C4-2B (cell line): ENCODE results near the gene PPP2R1B.

Source experiments
- H3K27ac ChIP-seq: fragments of 450-650 bp; 2 replicates; pipeline ENCODE4 v1.5.1; 2017
- ZFX ChIP-seq: fragments of 450-650 bp; IDR thresholded peaks from 2 replicates; pipeline ENCODE4 v1.6.1; 2017
- TF ChIP-seq, protein P1 (sequence below): fragments of 450-650 bp; conservative IDR thresholded peaks from 2 replicates; pipeline ENCODE4 v1.5.1; 2017; ENCODE audit warnings: mild to moderate bottlenecking

The PPP2R1B gene

DNA sequence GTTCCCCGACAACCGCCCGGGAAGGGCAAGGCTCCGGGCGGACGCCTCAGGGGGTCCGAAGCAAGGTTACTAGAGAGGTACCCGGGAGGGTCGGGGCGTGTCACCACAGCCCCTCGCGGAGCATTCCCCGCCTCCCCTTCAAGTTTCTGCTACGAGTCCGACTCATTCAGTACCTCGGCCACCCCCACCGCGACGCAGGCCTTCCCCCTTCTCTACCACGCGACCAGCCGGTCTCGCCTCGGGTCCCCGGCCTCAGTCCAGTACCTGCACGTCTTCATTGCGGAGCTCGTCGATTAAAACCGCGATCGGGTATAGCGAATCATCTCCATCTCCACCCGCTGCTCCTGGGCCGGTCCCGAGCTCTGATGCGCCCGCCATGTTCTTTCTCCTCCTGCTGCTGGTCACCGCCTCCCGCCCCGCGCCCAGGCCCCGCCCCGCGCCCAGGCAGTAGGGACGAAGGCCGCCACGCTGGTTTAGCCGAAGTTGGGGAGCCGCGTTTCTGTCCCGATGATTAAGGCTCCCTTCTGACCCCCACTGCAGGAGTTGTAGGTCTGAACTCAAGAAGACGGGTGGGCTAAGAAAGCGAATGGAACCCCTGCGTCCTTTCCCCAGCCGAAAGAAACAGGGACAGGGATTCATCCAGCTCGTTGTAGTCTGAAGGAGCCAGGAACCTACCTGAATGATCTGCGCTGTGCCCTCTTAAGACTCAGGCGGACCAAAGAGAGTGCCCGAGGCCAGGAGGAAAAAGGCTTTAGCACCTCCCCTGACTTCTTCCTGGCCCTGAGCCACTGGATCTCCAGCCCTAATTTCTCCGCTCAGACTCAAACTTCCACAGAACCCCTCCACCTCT is at the start of gene PPP2R1B:
Gene PPP2R1B, minus strand, starts transcription at position 406 of the 850 bp plus-strand sequence. Its CDS starts 28 bp downstream, at position 378.
- TF ChIP-seq, protein P1, sequence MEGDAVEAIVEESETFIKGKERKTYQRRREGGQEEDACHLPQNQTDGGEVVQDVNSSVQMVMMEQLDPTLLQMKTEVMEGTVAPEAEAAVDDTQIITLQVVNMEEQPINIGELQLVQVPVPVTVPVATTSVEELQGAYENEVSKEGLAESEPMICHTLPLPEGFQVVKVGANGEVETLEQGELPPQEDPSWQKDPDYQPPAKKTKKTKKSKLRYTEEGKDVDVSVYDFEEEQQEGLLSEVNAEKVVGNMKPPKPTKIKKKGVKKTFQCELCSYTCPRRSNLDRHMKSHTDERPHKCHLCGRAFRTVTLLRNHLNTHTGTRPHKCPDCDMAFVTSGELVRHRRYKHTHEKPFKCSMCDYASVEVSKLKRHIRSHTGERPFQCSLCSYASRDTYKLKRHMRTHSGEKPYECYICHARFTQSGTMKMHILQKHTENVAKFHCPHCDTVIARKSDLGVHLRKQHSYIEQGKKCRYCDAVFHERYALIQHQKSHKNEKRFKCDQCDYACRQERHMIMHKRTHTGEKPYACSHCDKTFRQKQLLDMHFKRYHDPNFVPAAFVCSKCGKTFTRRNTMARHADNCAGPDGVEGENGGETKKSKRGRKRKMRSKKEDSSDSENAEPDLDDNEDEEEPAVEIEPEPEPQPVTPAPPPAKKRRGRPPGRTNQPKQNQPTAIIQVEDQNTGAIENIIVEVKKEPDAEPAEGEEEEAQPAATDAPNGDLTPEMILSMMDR: no peak
- peak; percentile 65 for TF ChIP-seq ZFX
- H3K27ac ChIP-seq: peak within 1 kb of the TSS; percentile 81

DNA sequence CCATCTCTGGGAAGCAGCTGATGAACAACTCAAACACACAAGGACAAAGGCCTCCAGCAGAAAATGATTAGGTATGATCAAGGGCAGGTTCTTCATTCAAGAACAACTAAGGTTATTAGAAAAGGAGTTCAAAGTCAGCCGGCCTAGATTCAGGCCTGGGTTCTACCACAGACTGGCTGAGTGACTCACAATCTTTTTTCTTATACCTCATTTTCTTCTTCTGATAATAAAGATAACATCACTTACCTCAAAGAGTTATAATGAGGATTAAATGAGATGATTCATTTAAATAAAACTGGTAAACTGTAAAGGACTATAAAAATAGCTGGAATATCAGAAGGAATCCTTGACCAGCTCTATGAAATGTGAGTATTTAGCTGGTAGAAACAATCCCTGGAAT is 49.3 kb upstream of the PPP2R1B start:
- H3K27ac ChIP-seq: no peak overlapping the region
- TF ChIP-seq, protein P1: no peak
- TF ChIP-seq ZFX: no peak

DNA sequence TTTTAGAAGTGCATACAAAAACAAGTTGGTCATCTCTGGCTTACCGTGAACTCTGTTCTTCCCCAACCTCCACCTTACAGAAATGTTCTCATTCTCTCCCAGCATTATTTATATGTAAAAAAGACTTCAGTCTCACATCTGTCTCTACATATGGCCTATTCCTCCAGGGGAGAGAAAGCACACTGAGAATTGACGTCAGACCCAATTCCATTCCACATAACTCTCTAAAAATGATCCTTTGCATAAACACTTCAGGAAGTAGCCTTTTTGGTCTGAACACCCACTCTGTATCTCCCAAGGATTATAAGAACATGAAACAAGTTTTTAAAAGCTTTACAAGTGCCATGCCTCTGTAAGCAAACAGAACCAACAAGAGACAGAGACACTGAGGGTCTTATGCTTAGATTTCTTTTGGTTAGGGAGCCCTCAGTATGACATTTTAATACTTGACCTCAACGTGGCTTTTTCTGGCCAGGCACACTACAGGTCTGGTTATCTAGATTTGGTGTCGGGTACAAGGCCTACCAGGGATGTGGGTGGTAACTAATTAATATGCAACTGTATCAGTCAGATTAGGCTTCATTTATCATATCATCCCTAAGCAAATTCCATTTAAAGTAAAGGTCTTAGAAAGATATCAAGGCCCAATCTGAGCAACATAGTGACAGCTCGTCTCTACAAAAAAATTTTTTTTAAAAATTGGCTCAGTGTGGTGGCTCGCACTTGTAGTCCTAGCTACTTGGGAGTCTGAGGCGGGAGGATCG is 48.5 kb upstream of the PPP2R1B start:
- no peak overlapping the region for H3K27ac ChIP-seq
- TF ChIP-seq ZFX: no peak
- TF ChIP-seq, protein P1: no peak

DNA sequence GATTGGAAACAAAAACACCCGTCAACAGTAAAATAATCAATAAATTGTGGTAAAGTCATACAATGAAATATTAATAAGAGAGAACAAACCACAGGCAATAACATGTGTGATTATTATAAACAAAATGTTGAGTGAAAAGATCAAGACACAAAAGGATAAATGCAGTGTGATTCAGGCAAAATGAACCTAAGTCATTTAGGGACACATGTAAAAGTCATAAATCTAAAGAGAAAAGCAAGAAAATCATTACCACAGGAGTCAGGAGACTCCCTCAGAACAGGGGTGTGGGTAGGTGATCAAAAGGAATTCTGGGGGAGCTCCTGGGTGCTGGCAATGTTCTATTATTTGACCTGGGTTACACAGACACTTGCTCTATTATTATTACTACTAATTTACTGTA is 47.9 kb upstream of the PPP2R1B start:
- no peak overlapping the region for H3K27ac ChIP-seq
- TF ChIP-seq, protein P1: no peak
- no peak for TF ChIP-seq ZFX

DNA sequence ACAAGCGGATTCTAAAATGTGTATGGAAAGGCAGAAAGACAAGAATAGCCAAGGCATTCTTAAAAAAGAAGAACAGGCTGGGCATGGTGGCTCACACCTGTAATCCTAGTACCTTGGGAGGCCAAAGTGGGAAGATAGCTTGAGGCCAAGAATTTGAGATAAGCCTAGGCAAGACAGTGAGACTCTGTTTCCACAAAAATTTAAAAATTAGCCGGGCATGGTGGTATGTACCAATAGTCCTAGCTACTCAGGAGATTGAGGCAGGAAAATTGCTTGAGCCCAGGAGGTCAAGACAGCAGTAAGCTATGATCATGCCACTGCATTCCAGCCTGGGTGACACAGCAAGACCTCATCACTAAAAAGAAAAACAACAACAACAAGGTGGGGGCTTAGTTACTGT is 46.0 kb upstream of the PPP2R1B start:
- TF ChIP-seq, protein P1: no peak
- TF ChIP-seq ZFX: no peak
- H3K27ac ChIP-seq: no peak overlapping the region

DNA sequence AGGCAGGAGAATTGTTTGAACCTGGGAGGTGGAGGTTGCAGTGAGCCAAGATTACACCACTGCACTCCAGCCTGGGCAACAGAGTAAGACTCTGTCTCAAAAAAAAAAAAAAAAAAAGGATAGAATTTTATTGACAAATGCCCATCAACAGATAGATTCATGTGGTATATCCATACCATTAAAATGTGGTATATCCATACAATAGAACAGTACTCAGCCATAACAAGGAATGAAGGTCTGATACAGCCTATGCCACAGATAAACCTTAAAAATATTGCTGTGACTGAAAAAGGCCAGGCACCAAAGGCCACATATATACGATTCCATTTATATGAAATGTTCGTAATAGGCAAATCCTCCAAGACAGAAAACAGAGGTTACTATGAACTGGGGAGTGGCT is 45.3 kb upstream of the PPP2R1B start:
- H3K27ac ChIP-seq: no peak overlapping the region

More for the DNA sequence above, 45.3 kb upstream of the PPP2R1B start:
- TF ChIP-seq, protein P1: no peak
- TF ChIP-seq ZFX: no peak
